Measurements from ENCODE around the gene OSBPL6.

OSBPL6 gene

GRCh38 chr2:178160601-178161000 is 33.7 kb upstream of the OSBPL6 start:
- Histone ChIP-seq H4K8ac (ENCODE audit: low read depth, low read length) (no peak overlapping the region), H2BK5ac (ENCODE audit: low read depth, low read length, poor library complexity) (no peak overlapping the region), H3K27ac (ENCODE audit: low read depth, low read length) (no peak overlapping the region), H3K18ac (ENCODE audit: low read length) (no peak overlapping the region), H2AK5ac (ENCODE audit: low read length) (no peak overlapping the region), H2AFZ (ENCODE audit: insufficient read depth, low read length, poor library complexity) (no peak overlapping the region), H3K4ac (ENCODE audit: low read depth, low read length) (no peak overlapping the region), H4K12ac (ENCODE audit: low read depth, low read length) (no peak overlapping the region), H3K27me3 (ENCODE audit: insufficient read depth, low read length) (no peaks in the 10 kb centered on the region), H3K79me1 (ENCODE audit: low read length) (no peaks in the 10 kb centered on the region), H2BK12ac (ENCODE audit: low read length) (no peak overlapping the region), H3K9ac (ENCODE audit: low read length) (no peak overlapping the region), H3K4me3 (ENCODE audit: low read depth, low read length) (no peak overlapping the region), H3K4me2 (ENCODE audit: low read length) (no peak overlapping the region), H4K91ac (ENCODE audit: low read depth, low read length) (no peak overlapping the region), H2BK120ac (ENCODE audit: insufficient read depth, low read length, poor library complexity) (no peak overlapping the region), H3K79me2 (ENCODE audit: control insufficient read depth, insufficient read depth, low read length, poor library complexity) (no peaks in the 10 kb centered on the region), H3K36me3 (ENCODE audit: control insufficient read depth in 1 of 2, insufficient read depth in 2 of 2, low read length in 2 of 2) (no peaks in the 10 kb centered on the region), H3K4me1 (ENCODE audit: control insufficient read depth in 1 of 2, insufficient read depth in 2 of 2, low read length in 2 of 2) (no peaks in the 10 kb centered on the region), H3K23ac (ENCODE audit: low read length) (no peak overlapping the region), H3K14ac (ENCODE audit: low read length) (no peak overlapping the region), H3K9me3 (ENCODE audit: insufficient read depth, low read depth, low read length) (no peaks in the 10 kb centered on the region)
- DNase-seq = no peak
- WGBS (ENCODE audit: extremely low coverage, insufficient coverage, insufficient read length) = no CpG with 5 or more reads among the region's 1 CpG

- no CpG with 5 or more reads among the region's 4 CpGs for WGBS (ENCODE audit: extremely low coverage, insufficient coverage, insufficient read length)
- no peak overlapping the region for H4K91ac ChIP-seq (ENCODE audit: low read depth, low read length)
- no peak overlapping the region for H2BK12ac ChIP-seq (ENCODE audit: low read length)
These were observed 30.9 kb upstream of the OSBPL6 start for GRCh38 chr2:178163395-178163794.

GRCh38 chr2:178163911-178164310 is 30.4 kb upstream of the OSBPL6 start:
- Histone ChIP-seq H3K9ac (ENCODE audit: low read length) (no peak overlapping the region), H3K18ac (ENCODE audit: low read length) (no peak overlapping the region), H3K36me3 (ENCODE audit: control insufficient read depth in 1 of 2, insufficient read depth in 2 of 2, low read length in 2 of 2) (no peaks in the 10 kb centered on the region), H3K4ac (ENCODE audit: low read depth, low read length) (no peak overlapping the region), H3K27me3 (ENCODE audit: insufficient read depth, low read length) (no peaks in the 10 kb centered on the region), H3K23ac (ENCODE audit: low read length) (no peak overlapping the region), H4K91ac (ENCODE audit: low read depth, low read length) (no peak overlapping the region), H4K12ac (ENCODE audit: low read depth, low read length) (no peak overlapping the region), H2AK5ac (ENCODE audit: low read length) (no peak overlapping the region), H3K79me2 (ENCODE audit: control insufficient read depth, insufficient read depth, low read length, poor library complexity) (no peaks in the 10 kb centered on the region), H3K27ac (ENCODE audit: low read depth, low read length) (no peak overlapping the region), H3K14ac (ENCODE audit: low read length) (no peak overlapping the region), H3K4me1 (ENCODE audit: control insufficient read depth in 1 of 2, insufficient read depth in 2 of 2, low read length in 2 of 2) (no peaks in the 10 kb centered on the region), H2BK5ac (ENCODE audit: low read depth, low read length, poor library complexity) (no peak overlapping the region), H2BK120ac (ENCODE audit: insufficient read depth, low read length, poor library complexity) (no peak overlapping the region), H4K8ac (ENCODE audit: low read depth, low read length) (no peak overlapping the region), H3K4me2 (ENCODE audit: low read length) (no peak overlapping the region), H3K9me3 (ENCODE audit: insufficient read depth, low read depth, low read length) (no peaks in the 10 kb centered on the region), H3K79me1 (ENCODE audit: low read length) (no peaks in the 10 kb centered on the region), H2AFZ (ENCODE audit: insufficient read depth, low read length, poor library complexity) (no peak overlapping the region), H2BK12ac (ENCODE audit: low read length) (no peak overlapping the region), H3K4me3 (ENCODE audit: low read depth, low read length) (no peak overlapping the region)
- no peak for DNase-seq
- no CpG with 5 or more reads among the region's 1 CpG for WGBS (ENCODE audit: extremely low coverage, insufficient coverage, insufficient read length)

More at GRCh38 chr2:178163395-178163794, 30.9 kb upstream of the OSBPL6 start:
- Histone ChIP-seq H3K4me3 (ENCODE audit: low read depth, low read length) (no peak overlapping the region), H3K4me2 (ENCODE audit: low read length) (no peak overlapping the region), H3K27ac (ENCODE audit: low read depth, low read length) (no peak overlapping the region), H3K4ac (ENCODE audit: low read depth, low read length) (no peak overlapping the region), H2AK5ac (ENCODE audit: low read length) (no peak overlapping the region), H3K79me2 (ENCODE audit: control insufficient read depth, insufficient read depth, low read length, poor library complexity) (no peaks in the 10 kb centered on the region), H3K9ac (ENCODE audit: low read length) (no peak overlapping the region), H3K18ac (ENCODE audit: low read length) (no peak overlapping the region), H3K4me1 (ENCODE audit: control insufficient read depth in 1 of 2, insufficient read depth in 2 of 2, low read length in 2 of 2) (no peaks in the 10 kb centered on the region), H2BK120ac (ENCODE audit: insufficient read depth, low read length, poor library complexity) (no peak overlapping the region), H4K12ac (ENCODE audit: low read depth, low read length) (no peak overlapping the region), H3K14ac (ENCODE audit: low read length) (no peak overlapping the region), H3K27me3 (ENCODE audit: insufficient read depth, low read length) (no peaks in the 10 kb centered on the region), H3K36me3 (ENCODE audit: control insufficient read depth in 1 of 2, insufficient read depth in 2 of 2, low read length in 2 of 2) (no peaks in the 10 kb centered on the region), H4K8ac (ENCODE audit: low read depth, low read length) (no peak overlapping the region), H3K23ac (ENCODE audit: low read length) (no peak overlapping the region), H2BK5ac (ENCODE audit: low read depth, low read length, poor library complexity) (no peak overlapping the region), H2AFZ (ENCODE audit: insufficient read depth, low read length, poor library complexity) (no peak overlapping the region), H3K79me1 (ENCODE audit: low read length) (no peaks in the 10 kb centered on the region), H3K9me3 (ENCODE audit: insufficient read depth, low read depth, low read length) (no peaks in the 10 kb centered on the region)
- DNase-seq = no peak

GRCh38 chr2:178173657-178174056 is 20.7 kb upstream of the OSBPL6 start:
- H3K4me3 ChIP-seq (ENCODE audit: low read depth, low read length) = no peak overlapping the region
- no peak overlapping the region for H3K14ac ChIP-seq (ENCODE audit: low read length)
- H3K36me3 ChIP-seq (ENCODE audit: control insufficient read depth in 1 of 2, insufficient read depth in 2 of 2, low read length in 2 of 2) = no peaks in the 10 kb centered on the region
- no peak overlapping the region for H3K27ac ChIP-seq (ENCODE audit: low read depth, low read length)
- no peak for DNase-seq
- no peaks in the 10 kb centered on the region for H3K4me1 ChIP-seq (ENCODE audit: control insufficient read depth in 1 of 2, insufficient read depth in 2 of 2, low read length in 2 of 2)
- no peak overlapping the region for H2BK5ac ChIP-seq (ENCODE audit: low read depth, low read length, poor library complexity)
- H3K18ac ChIP-seq (ENCODE audit: low read length) = no peak overlapping the region
- H3K79me2 ChIP-seq (ENCODE audit: control insufficient read depth, insufficient read depth, low read length, poor library complexity) = no peaks in the 10 kb centered on the region
- H3K4me2 ChIP-seq (ENCODE audit: low read length) = no peak overlapping the region
- H4K8ac ChIP-seq (ENCODE audit: low read depth, low read length) = no peak overlapping the region
- no peak overlapping the region for H2BK120ac ChIP-seq (ENCODE audit: insufficient read depth, low read length, poor library complexity)
- no CpG with 5 or more reads among the region's 1 CpG for WGBS (ENCODE audit: extremely low coverage, insufficient coverage, insufficient read length)
- no peaks in the 10 kb centered on the region for H3K9me3 ChIP-seq (ENCODE audit: insufficient read depth, low read depth, low read length)
- no peak overlapping the region for H4K91ac ChIP-seq (ENCODE audit: low read depth, low read length)
- no peak overlapping the region for H2AK5ac ChIP-seq (ENCODE audit: low read length)
- no peaks in the 10 kb centered on the region for H3K27me3 ChIP-seq (ENCODE audit: insufficient read depth, low read length)
- H3K9ac ChIP-seq (ENCODE audit: low read length) = no peak overlapping the region
- no peak overlapping the region for H4K12ac ChIP-seq (ENCODE audit: low read depth, low read length)
- no peak overlapping the region for H3K23ac ChIP-seq (ENCODE audit: low read length)
- no peak overlapping the region for H2AFZ ChIP-seq (ENCODE audit: insufficient read depth, low read length, poor library complexity)
- no peaks in the 10 kb centered on the region for H3K79me1 ChIP-seq (ENCODE audit: low read length)
- no peak overlapping the region for H2BK12ac ChIP-seq (ENCODE audit: low read length)
- no peak overlapping the region for H3K4ac ChIP-seq (ENCODE audit: low read depth, low read length)

All from trophoblast cell (in vitro differentiated cells and primary cell).